ENCODE data around the gene USH2A. TPM values are rescaled to one million over a fixed set of nuclear protein-coding genes. Genes with fewer than 3 reads are reported as not detected.

The USH2A gene
- total RNA-seq, 4 donors from 2014 or later: 0.39 TPM; not detected in 3

DNA sequence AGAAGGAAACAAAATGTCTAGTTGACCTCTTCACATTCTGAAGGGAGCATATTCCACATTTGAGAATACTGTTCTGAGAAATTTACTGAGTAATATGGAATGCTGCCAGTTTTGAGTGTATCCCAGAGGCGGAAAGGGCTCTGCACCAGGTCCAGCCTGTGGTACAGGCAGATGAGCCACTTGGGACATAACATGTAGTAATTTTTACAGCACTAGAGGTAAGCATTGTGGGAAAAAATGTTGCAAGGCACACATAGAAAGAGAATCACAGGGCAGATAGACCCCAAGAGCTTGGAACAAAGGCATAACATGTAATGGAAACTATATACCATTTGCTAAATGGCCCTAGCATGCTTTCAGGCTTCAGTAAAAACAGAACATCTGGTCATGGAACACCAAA, 228.5 kb downstream of the USH2A start:
- no peaks in the 10 kb centered on the region for H3K27me3 ChIP-seq
- no peak overlapping the region for H3K4me3 ChIP-seq
- H3K4me1 ChIP-seq: no peaks in the 10 kb centered on the region
- WGBS, 2 donors (ENCODE audit: low coverage in 1 of 2): 91% methylated on average over 1 of the region's 1 CpG; no CpG with 5 or more reads in 1 of the 2 donors
- no peak for ATAC-seq
- H3K27ac ChIP-seq: no peak overlapping the region
- no peaks in the 10 kb centered on the region for H3K9me3 ChIP-seq
- no peaks in the 10 kb centered on the region for H3K36me3 ChIP-seq
- TF ChIP-seq EP300 (IDR thresholded peaks at IDR 0.05): no peak
- no peak for TF ChIP-seq POLR2AphosphoS5 (IDR thresholded peaks at IDR 0.05)
- TF ChIP-seq, protein P1, sequence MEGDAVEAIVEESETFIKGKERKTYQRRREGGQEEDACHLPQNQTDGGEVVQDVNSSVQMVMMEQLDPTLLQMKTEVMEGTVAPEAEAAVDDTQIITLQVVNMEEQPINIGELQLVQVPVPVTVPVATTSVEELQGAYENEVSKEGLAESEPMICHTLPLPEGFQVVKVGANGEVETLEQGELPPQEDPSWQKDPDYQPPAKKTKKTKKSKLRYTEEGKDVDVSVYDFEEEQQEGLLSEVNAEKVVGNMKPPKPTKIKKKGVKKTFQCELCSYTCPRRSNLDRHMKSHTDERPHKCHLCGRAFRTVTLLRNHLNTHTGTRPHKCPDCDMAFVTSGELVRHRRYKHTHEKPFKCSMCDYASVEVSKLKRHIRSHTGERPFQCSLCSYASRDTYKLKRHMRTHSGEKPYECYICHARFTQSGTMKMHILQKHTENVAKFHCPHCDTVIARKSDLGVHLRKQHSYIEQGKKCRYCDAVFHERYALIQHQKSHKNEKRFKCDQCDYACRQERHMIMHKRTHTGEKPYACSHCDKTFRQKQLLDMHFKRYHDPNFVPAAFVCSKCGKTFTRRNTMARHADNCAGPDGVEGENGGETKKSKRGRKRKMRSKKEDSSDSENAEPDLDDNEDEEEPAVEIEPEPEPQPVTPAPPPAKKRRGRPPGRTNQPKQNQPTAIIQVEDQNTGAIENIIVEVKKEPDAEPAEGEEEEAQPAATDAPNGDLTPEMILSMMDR (IDR thresholded peaks at IDR 0.05): no peak
- TF ChIP-seq POLR2A (IDR thresholded peaks at IDR 0.05): no peak

DNA sequence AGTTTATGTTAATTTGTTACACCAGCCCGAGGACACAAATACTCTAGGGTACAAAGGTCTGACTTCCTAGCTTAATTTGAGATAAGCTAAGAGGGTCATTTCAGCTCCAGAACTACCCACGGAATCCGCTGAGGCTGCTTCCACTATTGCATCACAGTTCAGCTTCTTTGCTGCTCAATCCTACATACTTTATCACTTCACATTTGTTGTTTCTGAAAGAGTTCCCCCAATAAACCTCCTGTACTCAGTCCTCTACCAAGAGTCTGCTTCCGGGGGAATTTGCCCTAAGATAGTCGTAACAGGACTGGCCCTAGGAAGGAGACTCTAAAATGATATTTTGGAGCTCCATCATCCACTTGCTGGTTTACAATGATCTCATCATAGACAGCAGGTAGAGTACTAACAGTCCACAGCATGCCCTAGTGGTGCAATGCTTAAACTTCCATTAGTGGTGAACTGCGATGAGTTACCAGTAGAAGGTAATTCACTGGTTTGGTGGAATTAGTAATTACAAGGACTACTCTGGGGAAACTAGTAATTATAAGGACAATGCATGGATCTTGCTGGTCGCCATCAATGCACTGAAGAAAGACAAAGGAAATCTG, 229.3 kb downstream of the USH2A start:
- ATAC-seq: no peak
- no peak overlapping the region for H3K4me3 ChIP-seq
- no peaks in the 10 kb centered on the region for H3K27me3 ChIP-seq
- TF ChIP-seq POLR2A (IDR thresholded peaks at IDR 0.05) (no peak), EP300 (IDR thresholded peaks at IDR 0.05) (no peak), POLR2AphosphoS5 (IDR thresholded peaks at IDR 0.05) (no peak)
- TF ChIP-seq, protein P1 (IDR thresholded peaks at IDR 0.05): peak in 1 of 4 experiments; percentile 13
- no peak overlapping the region for H3K27ac ChIP-seq
- no peaks in the 10 kb centered on the region for H3K36me3 ChIP-seq
- 88 to 94% methylated on average over 4 to 7 of the region's 7 CpGs for WGBS, 2 donors (ENCODE audit: low coverage in 1 of 2)
- H3K9me3 ChIP-seq: no peaks in the 10 kb centered on the region
- H3K4me1 ChIP-seq: no peaks in the 10 kb centered on the region

DNA sequence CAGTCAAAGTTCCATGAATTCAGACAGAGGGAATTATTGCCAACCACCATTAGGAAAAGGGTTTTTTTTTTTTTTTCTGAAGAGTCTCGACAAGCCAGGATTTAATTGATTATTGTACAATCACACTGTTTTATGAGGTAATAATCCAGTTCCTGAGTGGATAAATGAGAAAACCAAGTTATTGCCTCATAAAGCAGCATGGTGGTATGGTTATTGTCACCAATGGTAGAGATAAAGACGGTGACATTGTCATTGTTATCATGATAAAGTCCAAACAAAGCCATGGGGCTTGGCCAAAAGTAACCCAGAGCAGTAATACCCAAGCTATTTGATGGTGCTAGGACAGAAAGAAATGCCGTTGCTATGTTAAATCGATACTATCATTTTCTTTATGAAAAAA, 232.8 kb downstream of the USH2A start:
- no peaks in the 10 kb centered on the region for H3K4me1 ChIP-seq
- no peak for TF ChIP-seq POLR2AphosphoS5 (IDR thresholded peaks at IDR 0.05)
- TF ChIP-seq POLR2A (IDR thresholded peaks at IDR 0.05): no peak
- TF ChIP-seq, protein P1 (IDR thresholded peaks at IDR 0.05): no peak
- TF ChIP-seq EP300 (IDR thresholded peaks at IDR 0.05): no peak
- WGBS, 2 donors (ENCODE audit: low coverage in 1 of 2): 80 to 91% methylated on average over 4 of the region's 4 CpGs
- no peak overlapping the region for H3K4me3 ChIP-seq
- no peaks in the 10 kb centered on the region for H3K9me3 ChIP-seq
- no peaks in the 10 kb centered on the region for H3K27me3 ChIP-seq
- ATAC-seq: no peak
- H3K36me3 ChIP-seq: no peaks in the 10 kb centered on the region
- no peak overlapping the region for H3K27ac ChIP-seq

DNA sequence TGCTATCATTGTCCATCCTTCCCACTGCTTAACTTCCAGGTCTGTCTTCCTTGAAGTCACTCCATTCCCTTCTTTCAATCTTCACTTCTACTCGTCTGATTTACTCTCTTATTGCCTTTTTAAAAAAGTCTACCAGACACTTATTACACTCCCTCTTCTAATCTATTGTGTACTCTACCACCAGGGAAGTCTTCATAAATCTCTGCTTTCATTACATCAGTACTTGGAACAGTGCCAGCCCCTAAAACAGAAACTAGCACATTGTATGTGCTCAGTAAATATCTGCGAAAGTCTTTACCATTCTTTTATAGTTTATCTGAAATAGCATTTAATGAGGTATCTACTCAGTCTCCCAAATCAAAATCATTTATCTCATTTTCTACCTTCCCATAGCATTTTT, 236.4 kb downstream of the USH2A start:
- Histone ChIP-seq H3K4me1 (no peaks in the 10 kb centered on the region), H3K27ac (no peak overlapping the region), H3K4me3 (no peak overlapping the region), H3K36me3 (no peaks in the 10 kb centered on the region), H3K9me3 (no peaks in the 10 kb centered on the region), H3K27me3 (no peaks in the 10 kb centered on the region)
- TF ChIP-seq, protein P1 (IDR thresholded peaks at IDR 0.05): no peak
- TF ChIP-seq POLR2A (IDR thresholded peaks at IDR 0.05): no peak
- TF ChIP-seq POLR2AphosphoS5 (IDR thresholded peaks at IDR 0.05): no peak
- no peak for TF ChIP-seq EP300 (IDR thresholded peaks at IDR 0.05)
- 38 to 53% methylated on average over 2 of the region's 2 CpGs for WGBS, 2 donors (ENCODE audit: low coverage in 1 of 2)
- ATAC-seq: no peak

DNA sequence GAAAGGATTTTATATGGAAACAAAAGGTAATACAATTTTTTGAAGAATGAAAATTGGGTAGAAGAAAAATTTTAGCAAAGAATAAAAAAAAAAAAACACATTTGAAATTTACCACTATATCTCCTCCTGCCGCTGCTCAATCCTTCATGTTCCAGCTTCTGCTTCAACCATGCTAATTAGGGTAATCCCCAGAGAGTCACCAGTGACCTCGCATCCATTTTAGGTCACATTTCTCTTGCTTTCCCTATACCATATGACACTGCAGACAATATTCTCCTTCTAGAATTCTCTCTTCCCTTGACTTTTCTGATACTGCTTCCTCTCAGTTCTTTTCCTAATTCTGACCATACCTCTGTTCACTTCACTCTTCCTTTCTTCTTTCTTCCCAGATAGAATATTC, 237.1 kb downstream of the USH2A start:
- H3K4me1 ChIP-seq: no peaks in the 10 kb centered on the region
- H3K27ac ChIP-seq: no peak overlapping the region
- no peak overlapping the region for H3K4me3 ChIP-seq
- no peak for TF ChIP-seq POLR2A (IDR thresholded peaks at IDR 0.05)
- TF ChIP-seq POLR2AphosphoS5 (IDR thresholded peaks at IDR 0.05): no peak
- TF ChIP-seq EP300 (IDR thresholded peaks at IDR 0.05): no peak
- TF ChIP-seq, protein P1 (IDR thresholded peaks at IDR 0.05): no peak
- 80 to 90% methylated on average over 2 of the region's 2 CpGs for WGBS, 2 donors (ENCODE audit: low coverage in 1 of 2)
- H3K9me3 ChIP-seq: no peaks in the 10 kb centered on the region
- no peaks in the 10 kb centered on the region for H3K36me3 ChIP-seq
- no peaks in the 10 kb centered on the region for H3K27me3 ChIP-seq
- no peak for ATAC-seq

All from gastroesophageal sphincter (tissue), 4 donors.